HuH-7 (cell line): ENCODE data around the gene PMEPA1.

Experiments
- DNase-seq: peaks from one replicate; pipeline ENCODE4 v3.0.0; 2011; ENCODE audit warnings: low spot score

PMEPA1 gene

DNA sequence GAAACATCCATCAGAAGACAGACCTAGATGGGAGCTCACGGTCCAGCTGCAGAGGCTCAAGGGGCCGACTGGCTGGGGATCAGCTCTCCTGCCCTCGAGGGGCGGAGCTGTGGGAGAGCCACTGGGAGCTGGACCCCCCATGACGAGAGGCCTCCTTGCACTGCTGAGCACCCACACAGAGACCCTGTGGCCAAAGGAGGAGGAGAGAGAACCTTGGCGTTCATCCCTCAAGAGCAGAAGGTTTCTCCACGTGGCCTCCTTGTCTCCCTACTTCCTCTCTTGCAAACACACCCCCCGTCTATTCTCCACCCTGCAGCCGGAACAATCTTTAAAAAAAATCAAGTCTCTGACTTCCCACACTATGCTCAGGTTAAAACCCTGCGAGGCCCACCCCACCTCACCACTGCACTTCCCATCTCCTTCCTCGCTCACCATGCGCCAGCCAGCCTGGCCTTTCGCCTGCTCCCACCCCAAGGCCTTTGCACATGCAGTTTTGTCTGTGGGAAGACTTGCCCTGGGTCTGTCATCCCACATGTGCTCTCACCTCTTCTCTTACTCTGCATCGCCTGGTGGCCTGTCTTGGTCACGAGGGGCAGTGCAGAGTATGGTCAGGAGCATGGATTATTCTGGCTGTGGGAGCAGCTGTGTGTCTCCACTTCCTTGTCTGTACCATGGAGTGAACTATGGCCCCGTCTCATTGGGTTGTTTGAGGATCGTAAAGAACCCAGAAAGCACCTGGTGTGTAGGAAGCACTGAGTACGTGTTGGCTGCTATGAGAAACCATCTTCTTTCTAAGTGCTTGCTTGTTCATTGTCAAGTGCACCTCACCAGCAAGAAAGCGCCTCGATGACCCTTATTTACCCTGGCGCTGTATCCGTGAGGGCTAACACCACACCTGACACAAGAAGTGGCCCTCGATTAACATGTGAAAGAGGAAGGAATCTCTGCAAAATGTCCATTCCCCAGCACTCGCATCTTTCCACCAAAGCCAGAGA lies 32.9 kb downstream of the PMEPA1 start:
- DNase-seq: no peak

DNA sequence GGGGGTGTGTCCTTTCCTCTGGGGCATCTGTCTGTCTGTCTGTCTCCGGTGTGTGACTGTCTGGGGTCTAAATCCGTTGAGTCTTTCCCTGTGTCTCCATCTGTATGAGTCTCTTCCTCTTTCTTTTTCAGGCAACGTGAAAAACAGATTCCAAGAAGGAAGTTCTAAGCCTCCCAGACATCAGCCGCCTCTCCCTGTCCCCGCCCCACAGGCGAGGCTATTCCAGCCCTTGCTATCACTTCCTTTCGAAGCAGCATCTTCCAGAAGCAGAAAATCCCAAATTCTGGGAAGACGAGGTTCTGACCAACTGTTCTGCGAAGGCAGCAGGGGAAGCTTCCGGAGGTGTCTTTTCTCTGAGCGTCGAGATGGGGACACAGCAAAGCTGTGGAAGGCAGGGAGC lies 34.0 kb downstream of the PMEPA1 start:
- no peak for DNase-seq

DNA sequence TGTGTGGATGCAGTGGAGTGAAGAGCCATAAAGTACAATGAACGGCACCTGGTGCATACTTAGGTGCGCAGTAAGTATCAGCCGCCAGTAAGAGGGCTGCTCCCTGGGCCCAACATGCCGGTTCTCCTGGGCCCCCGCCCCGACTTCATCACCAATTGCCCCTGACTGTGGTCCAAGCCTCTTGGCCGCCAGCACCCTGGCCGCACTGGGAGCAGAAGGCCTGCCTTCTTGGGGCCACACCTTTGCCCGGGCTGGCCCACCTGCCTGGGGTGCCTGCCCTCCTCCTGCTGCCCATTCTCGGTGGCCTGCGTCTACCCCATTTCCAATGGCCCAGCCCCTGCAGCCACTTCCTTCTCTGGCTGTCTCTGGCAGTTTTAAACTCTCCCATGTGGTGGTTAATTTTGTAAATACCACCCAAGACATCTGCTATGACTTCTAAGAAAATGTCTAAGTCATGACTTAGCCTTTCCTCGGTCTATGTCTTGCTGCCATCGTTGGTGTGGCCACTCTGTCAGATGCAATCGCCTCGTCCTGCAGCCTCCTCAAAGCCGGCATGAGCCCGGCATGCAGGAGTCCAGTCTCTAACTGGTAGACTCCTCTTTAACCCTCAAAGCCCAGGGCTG lies 36.8 kb downstream of the PMEPA1 start:
- no peak for DNase-seq

DNA sequence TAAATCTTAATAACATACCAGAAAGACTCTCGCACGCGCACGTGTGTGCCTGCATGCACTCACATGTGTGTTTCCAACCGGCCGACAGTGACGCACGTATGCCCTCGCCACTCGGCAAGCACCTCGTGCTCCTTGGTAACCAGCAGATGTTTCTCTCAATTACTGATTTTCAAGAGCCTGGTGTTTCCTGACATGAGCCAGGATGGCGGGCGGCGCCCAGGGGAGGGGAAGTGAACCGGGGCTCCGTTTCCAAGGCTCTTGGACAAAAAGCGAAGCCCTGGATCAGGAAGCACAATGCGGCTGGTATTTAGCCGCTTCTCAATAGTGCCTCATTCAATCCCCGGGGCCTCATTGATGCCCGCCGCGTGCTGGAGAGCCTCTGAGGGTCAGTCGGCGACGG lies 37.7 kb downstream of the PMEPA1 start:
- DNase-seq: no peak

DNA sequence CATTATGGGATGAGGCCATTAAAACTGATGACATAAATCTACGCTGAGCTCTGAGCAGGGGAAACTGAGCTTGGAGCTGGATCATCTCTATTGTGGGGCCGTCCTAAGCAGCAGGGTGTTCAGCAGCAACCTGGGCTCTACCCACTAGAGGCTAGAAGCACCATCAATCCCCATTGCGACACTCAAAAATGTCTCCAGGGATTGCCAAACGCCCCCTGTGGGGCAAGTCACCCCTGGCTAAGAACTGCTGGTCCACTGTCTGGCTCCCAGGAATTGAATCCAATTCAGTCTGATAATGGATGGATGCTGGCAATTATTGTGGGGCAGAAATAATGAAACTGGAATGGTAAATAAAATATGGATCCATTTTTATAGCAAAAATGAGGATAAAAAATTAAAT lies 38.2 kb downstream of the PMEPA1 start:
- no peak for DNase-seq

DNA sequence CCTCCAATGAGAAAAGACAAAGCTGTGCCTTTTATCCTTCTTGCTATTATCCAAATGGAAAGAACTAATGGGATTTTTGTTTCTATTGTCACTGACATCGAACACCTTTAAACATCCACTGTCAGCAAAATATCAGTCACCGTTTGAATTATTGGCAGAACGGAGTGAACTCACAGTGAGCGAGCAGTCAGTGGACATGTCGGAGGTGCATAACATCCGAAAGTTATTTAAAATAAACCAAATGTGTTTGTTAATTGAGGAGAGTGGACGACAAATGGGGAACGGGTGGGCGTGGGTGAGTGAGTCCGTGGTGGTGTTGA lies 38.8 kb downstream of the PMEPA1 start:
- no peak for DNase-seq

DNA sequence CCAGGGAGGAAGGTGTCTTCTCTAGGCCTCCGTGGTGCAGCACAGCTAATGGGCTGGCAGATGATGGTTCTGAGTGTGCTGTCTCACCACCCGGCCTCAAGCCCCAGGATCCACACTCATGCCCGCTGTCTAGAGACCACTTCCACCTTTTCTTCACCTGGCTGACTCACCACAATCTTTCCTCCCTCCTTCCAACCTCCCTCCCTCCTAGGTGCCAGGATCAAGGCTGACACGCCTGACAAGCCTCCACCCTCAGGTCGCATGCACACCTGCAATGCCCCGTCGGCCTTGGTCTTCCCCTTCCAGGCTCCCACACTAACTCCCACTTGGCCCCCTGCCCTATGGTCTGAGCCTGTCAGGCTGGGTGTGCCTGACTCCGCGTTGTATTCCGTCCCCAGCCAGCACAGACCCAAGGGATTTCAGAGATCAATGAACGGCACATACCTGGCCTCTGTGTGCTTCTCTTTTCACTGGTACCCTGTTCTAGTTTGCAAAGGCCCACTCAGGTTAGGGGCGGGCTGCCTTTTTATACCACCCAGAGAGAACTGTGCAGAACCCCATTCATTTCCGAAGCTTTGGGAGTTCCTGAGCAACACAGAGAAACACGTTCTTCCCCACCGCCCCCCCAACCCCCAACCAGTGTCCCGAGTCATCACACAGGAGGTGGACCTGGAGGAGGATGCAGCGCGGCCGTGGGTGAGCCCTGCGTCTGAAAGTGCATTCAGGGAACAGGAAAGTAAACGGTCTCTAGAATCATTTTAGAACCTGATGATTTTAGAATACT lies 39.3 kb downstream of the PMEPA1 start:
- no peak for DNase-seq

DNA sequence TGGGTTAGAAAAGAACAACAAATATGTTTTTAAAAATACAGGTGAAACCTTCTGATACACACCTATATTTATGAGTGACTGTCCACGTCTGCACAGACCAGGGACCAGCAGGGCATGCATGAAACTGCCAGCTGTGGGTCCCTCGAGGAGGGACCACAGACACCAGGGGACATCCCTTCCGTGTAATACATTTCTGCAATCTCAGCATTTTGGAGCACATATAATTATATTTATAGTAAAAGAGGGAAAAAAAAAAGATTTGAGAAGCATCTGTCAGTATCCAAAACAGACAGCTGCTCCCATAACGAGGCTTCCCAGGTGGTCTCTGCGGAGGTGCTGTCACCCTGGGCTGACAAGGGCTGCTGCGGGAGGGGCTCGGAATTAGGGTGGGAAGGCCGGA lies 40.2 kb downstream of the PMEPA1 start:
- DNase-seq: no peak

DNA sequence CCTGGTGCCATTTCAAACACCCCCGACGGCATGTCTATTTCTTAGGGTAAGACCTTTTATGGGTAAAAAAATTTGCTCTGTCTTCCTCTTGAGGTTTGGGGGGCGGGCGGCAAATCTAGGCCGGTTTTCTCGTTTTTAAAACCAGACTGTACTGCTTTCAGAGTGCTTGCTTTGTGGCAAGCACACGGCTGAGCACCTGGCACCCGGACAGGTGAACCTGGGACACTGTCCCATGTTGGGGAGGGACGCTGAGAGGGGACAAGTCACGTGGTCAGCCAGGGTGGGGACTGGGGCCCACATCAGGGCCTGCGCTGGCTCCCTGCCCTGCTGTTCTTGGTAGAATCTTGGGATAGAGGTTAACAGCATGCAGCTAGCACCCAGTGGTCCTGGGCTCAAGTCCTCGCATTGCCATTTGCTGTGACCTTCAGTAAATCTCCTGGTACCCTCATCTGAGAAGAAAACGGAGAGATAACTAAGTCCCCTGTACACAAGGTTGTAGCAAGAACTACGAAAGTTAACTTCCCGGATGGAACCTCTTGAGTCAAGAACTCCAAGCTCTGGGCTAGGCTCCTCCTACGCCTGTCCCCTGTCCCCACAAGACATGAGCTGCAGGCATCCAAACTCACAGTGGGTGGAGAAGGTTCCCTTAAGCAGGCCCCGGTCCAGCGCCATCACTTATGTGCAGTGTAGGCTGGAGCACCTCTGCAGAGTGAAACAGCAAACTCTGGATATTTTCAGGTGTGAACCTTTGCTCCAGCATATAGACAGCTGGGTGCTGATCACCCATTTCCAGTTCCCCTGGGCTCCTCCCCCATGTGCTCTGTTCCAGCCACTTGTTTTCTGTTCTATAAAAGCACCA lies 41.7 kb downstream of the PMEPA1 start:
- no peak for DNase-seq

DNA sequence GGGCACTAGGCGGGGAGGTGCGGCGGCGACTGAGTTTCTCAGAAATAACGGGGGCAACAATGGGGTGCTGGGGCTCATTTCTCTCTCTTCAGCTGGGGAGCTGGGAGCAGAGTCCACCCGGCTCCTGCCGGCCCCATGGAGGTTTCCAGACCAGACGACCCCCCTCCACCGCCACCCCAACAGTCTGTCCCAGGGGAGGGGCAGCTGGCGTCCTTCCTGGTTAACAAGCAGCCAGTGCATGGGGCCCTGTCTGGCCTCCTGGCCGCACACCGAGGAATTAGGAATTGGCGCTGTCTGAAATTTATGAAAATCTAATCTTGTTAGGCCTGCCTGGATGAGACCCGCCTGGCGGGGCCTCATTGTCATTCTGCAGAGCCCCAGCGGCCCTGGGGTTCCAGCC lies 42.4 kb downstream of the PMEPA1 start:
- no peak for DNase-seq

DNA sequence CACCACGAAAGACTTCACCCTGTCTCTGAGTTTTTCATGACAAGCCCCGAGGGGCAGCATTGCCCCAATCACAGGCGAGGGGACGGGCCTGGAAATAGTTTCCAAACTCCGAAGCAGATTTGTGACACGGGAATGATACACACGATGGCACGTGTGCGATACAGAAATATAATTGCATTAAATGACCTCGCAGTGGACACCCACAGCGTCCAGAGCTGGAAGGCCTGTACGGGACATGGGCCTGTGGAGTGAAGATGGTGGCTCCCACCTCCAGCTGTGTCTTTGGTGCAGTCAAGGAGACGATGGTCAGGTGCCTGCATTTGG lies 43.0 kb downstream of the PMEPA1 start:
- DNase-seq: no peak

DNA sequence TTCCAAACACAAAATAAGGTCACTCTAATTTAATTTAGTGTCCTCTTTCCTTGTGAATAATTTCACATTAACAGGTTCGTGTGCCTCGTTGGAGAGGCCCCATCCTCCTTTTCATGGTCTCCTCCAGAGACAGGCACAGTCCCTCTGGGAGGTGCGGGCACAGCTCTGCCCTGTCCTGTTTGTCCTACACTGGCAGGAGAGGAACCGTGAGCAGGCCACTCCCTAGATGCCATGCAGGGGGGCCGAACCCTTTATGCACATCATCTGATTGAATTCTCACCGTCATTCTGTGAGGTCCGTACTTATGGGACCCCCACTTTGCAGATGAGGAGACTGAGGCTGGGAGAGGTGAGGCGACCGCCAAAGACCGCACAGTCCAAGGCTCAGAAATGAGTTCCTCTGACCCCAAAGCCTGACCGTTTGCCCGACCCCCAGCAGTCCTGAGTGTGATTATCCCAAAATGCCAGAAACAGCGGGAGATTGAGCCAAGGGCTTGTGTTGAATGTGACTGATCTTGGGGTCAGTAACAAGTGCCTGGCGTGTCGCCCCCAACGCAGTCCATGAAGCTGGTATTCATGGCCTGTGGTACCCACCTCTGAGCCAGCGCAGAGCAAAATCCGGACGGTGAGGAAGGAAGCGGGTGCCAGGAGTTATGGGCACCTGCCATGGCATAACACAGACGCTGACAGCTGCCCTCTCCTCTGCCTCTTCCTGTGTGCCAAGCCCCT lies 43.5 kb downstream of the PMEPA1 start:
- DNase-seq: no peak

DNA sequence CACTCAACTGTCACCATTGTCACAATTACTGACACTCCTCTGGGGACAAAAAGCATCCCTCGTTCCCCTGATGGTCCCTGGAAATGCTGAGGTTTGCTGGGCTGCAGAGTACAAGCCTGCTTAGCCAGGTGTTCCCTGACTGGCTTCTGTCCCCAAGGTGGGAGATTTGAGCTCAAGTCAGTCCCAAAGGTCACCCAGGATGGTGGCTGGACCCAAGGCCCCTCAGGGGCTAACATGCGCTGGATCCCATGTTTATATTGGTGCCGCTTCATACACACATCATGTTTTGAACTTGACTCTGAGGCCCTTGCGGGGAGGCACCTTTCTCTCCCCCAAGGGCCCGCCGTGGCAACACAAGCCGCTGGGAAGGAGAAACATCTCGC lies 44.2 kb downstream of the PMEPA1 start:
- DNase-seq: no peak

DNA sequence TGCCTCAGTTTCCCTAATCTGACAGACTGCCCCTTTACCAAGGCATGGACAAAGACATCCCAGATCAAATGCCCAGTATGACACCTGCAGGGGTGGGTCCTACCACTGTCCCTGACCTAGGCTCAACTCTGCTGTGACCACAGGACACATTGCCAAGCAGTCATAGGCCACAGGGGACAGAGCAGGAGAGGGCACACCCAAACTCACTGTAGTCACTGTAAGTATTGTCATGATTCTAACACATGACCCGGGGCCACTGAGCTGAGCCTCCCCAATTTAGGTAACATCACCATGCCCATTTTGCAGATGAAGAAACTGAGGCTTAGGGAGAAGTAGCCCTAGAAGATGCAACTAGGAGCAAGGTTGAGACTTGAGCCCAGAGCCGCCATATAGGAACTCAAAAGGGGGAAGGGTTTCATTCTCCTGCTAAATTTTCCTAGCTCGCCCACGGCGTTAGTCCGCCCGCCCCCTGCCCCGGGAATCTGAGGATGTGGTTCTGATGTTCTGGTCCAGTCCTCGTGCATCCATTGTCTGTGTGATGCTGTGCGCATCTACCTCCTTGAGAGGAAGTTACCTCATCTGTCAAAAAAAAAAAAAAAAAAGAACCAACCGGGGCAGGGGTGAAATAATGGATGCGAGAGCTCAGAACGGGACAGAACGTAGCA lies 44.8 kb downstream of the PMEPA1 start:
- no peak for DNase-seq

DNA sequence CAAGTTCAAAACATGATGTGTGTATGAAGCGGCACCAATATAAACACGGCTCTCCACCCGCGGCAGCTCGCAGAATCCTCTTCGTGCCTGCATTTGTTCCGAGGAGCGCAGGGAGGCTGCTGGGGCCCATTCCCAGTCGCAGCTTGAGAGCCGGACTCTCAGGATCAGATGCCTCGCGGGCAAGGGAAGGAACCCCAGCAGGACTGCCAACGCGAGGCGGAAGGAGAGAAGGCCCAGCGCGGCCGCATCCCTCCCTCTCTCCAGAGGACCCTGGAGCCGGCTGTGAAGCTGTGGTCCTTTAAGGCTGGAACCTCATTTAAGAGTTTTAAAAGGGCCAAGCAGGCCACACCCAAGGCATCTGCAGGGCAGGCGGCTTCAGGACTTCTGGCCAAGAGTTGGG lies 45.3 kb downstream of the PMEPA1 start:
- DNase-seq: no peak

DNA sequence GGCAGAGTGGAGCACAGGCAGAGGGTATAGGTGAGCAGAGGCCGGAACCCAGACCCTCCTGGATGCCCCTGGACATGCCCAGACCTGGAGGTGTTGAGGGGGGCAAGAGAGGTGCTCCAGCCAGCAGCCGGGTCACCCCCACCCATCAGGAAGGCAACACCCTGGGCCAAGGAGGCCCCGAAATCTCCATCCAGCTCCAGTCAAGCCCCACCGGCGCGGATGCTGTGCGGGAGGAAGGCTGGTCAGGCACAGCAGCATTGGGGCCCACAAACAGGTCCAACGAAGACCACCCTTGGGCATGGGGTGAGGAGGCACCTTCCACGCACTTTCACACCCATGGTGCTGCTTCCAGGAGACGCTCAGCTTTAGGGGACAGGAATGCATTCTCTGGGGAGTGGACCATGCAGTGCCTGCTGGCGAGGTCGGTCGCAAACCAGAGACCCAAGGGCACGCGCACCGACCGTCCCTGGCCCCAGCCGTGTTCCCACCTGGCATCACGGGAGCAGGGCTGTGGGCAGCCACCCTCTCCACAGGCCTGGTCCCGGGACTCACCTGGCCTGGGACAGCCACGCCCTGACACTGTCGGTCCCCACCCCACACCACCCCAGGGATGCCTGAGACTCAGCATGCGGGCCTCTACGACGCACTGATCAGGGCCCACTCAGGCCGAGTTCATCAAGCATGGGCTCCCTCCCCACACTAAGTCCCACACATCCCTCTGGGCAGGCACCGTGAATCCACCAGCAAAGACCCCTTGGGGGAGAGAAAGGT lies 45.9 kb downstream of the PMEPA1 start:
- no peak for DNase-seq

DNA sequence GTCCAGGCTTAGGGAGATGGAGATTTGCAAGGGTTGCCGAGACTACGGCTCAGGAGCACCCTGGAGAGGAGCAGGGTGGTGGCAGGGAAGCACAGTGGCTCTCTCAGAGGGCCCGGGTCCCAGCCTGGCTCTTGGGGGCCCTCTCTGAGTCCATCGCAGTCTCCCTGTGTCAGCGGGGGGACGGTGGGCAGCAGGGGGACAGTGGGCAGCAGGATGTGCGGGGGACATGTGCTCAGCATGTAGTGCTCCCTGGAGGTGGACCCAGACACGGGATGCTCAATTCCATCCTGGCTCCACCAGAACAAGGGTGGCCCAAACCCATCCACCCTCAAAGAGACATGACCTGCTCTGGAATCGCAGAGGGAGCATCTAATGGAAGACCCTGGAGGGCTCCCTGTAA lies 46.6 kb downstream of the PMEPA1 start:
- DNase-seq: no peak

DNA sequence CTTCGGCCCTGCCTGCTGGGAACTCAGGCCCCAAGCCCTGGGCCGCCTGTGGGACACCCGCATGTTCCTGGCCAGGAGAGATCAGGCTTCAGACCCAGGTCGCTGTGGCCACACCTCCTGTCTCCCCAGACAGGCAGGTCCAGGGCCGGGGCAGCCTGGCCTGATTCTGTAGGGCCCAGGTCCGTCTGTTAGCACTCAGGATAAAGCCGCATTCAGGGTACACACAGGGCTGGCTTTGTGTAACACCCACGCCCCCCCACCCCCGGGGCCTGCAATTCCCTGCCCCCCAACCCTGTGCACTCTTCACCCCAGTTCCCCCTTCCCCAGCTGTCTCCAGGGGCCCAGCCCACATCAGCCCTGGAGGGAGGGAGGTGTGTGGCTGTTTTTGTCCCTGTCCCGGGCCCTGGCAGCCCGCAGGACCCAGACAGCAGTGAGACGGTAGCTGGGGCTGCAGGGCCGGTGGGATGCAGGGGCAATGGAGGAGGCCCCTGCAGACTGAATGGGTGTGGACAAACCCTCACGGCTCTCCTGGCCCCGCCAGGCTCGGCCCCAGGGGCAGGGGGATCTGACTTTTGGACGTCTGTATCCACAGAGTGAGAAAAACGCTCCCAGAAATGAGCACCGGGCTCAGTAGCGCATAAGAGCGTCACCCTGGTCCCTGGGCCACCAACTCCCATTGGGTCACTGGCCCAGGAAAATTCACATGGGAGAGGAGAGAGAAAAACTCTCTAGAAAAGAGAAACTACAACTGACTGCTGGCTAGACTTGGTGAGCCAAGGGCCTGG lies 47.2 kb downstream of the PMEPA1 start:
- no peak for DNase-seq

DNA sequence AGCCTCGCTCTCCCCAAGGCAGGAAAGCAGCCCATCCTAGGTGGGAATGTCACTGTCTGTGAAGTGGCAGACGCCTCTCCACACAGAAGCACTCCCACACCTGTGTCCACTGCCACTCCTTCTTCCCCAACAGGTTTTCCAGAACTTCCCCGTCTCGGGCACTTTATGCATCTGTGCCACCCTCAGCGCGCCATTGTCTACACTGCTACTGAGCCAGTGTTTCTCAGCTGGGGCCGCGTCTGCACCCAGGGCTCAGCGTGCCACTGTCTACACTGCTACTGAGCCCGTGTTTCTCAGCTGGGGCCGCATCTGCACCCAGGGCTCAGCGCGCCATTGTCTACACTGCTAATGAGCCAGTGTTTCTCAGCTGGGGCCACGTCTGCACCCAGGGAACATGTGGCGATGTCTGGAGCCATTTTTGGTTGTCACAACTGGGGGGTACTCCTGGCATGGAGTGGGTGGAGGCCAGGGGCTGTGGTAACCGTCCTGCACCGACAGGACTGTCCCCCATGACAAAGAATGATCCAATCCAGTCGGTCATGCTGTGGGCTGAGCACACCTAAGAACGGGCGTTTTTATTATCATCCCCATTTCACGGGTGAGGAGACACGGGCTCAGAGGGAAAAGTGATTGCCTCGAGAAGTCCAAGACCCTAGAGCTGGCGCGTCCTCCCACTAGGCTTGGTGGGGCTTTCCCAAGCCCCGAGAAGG lies 47.9 kb downstream of the PMEPA1 start:
- no peak for DNase-seq
